SU-DHL-6 (cell line): ENCODE measurements around the gene GOPC.

Source experiments
- H2AFZ ChIP-seq: fragments of 200-600 bp; sonication (generic); 2 replicates; pipeline ENCODE4 v1.6.1; 2014; ENCODE audit warnings: low read depth, mild to moderate bottlenecking, moderate library complexity, mixed read lengths, antibody characterized with exemption, low read length; ENCODE audit not compliant: severe bottlenecking
- H3F3A ChIP-seq: fragments of 200-600 bp; shearing (Covaris generic); 2 replicates; pipeline ENCODE4 v1.6.0; 2016; ENCODE audit warnings: antibody characterized with exemption, mild to moderate bottlenecking; ENCODE audit not compliant: insufficient read depth
- H3K27ac ChIP-seq: fragments of 200-600 bp; sonication (generic); 2 replicates; pipeline ENCODE4 v1.5.1; 2016; ENCODE audit warnings: low read depth, mild to moderate bottlenecking, low read length, moderate library complexity, mixed read lengths
- H3K27me3 ChIP-seq: fragments of 200-600 bp; sonication (generic), shearing (Covaris generic); 2 replicates; pipeline ENCODE4 v1.6.0; 2014; ENCODE audit warnings: mild to moderate bottlenecking, low read length
- H3K36me3 ChIP-seq: fragments of 200-600 bp; sonication (generic); 2 replicates; pipeline ENCODE4 v1.6.1; 2014; ENCODE audit warnings: mild to moderate bottlenecking, low read length, mixed read lengths
- H3K4me2 ChIP-seq: fragments of 300-600, 200-600 bp; shearing (Covaris generic), sonication (generic); 2 replicates; pipeline ENCODE4 v1.6.0; 2014; ENCODE audit warnings: low read length, low read depth, mild to moderate bottlenecking; ENCODE audit not compliant: poor library complexity, severe bottlenecking
- H3K4me3 ChIP-seq: fragments of 200-600 bp; sonication (generic); 2 replicates; pipeline ENCODE4 v1.5.1; 2014; ENCODE audit warnings: antibody characterized with exemption, low read length, mild to moderate bottlenecking, mixed read lengths; ENCODE audit not compliant: insufficient read depth, poor library complexity, severe bottlenecking
- H3K79me2 ChIP-seq: fragments of 200-600 bp; sonication (generic); 2 replicates; pipeline ENCODE4 v1.6.1; 2014; ENCODE audit warnings: mild to moderate bottlenecking, low read length, moderate library complexity; ENCODE audit not compliant: insufficient read depth
- H3K9ac ChIP-seq: fragments of 200-600 bp; sonication (generic); 2 replicates; pipeline ENCODE4 v1.7.0; 2014; ENCODE audit warnings: mild to moderate bottlenecking, low read length
- H3K9me2 ChIP-seq: fragments of 200-600 bp; sonication (generic); replicated peaks from 2 replicates; pipeline ENCODE4 v1.6.1; 2014; ENCODE audit warnings: low read length; ENCODE audit not compliant: insufficient read depth
- H3K9me3 ChIP-seq: fragments of 200-600 bp; sonication (generic); 2 replicates; pipeline ENCODE4 v1.6.1; 2014; ENCODE audit warnings: low read length, mixed read lengths; ENCODE audit not compliant: insufficient read depth
- H4K20me1 ChIP-seq: fragments of 200-600 bp; sonication (generic); 2 replicates; pipeline ENCODE4 v1.6.1; 2014; ENCODE audit warnings: low read depth, mild to moderate bottlenecking, antibody characterized with exemption, low read length, moderate library complexity, mixed read lengths
- EZH2phosphoT487 ChIP-seq: fragments of 200-600 bp; sonication (generic), shearing (Covaris generic); conservative IDR thresholded peaks from 2 replicates; pipeline ENCODE4 v1.6.1; 2018; ENCODE audit warnings: mild to moderate bottlenecking, antibody characterized with exemption, low read length, moderate library complexity, mixed read lengths
- TF ChIP-seq, protein P1 (sequence below): fragments of 200-600 bp; sonication (generic); IDR thresholded peaks from one replicate; pipeline ENCODE4 v1.5.1; 2017; ENCODE audit warnings: antibody characterized with exemption, mild to moderate bottlenecking, low read length, moderate library complexity; ENCODE audit not compliant: insufficient read depth, poor library complexity, severe bottlenecking

GOPC gene

DNA sequence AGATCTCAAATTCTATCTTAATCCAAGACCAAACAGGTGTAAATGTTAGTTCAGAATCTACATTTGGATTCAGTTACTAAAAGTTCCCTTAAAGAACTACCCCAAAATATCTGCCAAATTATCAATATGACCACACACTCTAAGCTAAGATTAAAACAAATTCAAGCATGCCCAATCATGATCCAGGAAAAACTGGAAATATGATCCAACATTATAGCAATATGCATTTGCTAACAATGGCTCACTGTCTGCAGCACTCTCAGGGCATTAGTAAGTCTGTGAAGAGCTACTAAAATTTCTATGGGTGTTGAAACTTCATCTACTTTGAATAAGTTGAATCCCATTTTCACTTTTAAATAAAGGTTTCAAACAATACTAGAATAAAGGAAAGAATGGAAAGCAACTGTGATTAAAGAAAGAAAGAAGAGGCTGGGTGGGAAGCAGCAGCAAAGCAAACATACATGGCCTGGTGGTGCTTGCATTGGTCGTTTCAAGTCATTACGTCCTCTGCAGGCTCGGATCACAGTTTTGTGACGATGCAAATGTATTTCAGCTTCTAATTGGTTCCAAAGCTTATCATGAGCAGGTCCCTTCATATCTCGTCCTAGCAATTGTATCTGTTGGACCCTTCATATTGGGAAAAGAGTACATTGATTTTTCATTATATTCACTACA is 29.2 kb downstream of the GOPC start:
- no peaks in the 10 kb centered on the region for H3K9me3 ChIP-seq
- peaks cover 2% of the 10 kb centered on the region; the same call in 1 of the 2 replicates for H4K20me1 ChIP-seq
- no peak overlapping the region for H3K4me2 ChIP-seq
- no peak overlapping the region for H3K27ac ChIP-seq
- no peaks in the 10 kb centered on the region for H3K27me3 ChIP-seq
- H3K79me2 ChIP-seq: 0 out of 2 replicates have a peak, but pooled peaks cover 11% of the 10 kb centered on the region
- H3K9me2 ChIP-seq: no peaks in the 10 kb centered on the region
- H3K9ac ChIP-seq: no peak overlapping the region
- H2AFZ ChIP-seq: no peak overlapping the region
- no peaks in the 10 kb centered on the region for H3F3A ChIP-seq
- no peak overlapping the region for H3K4me3 ChIP-seq
- TF ChIP-seq, protein P1, sequence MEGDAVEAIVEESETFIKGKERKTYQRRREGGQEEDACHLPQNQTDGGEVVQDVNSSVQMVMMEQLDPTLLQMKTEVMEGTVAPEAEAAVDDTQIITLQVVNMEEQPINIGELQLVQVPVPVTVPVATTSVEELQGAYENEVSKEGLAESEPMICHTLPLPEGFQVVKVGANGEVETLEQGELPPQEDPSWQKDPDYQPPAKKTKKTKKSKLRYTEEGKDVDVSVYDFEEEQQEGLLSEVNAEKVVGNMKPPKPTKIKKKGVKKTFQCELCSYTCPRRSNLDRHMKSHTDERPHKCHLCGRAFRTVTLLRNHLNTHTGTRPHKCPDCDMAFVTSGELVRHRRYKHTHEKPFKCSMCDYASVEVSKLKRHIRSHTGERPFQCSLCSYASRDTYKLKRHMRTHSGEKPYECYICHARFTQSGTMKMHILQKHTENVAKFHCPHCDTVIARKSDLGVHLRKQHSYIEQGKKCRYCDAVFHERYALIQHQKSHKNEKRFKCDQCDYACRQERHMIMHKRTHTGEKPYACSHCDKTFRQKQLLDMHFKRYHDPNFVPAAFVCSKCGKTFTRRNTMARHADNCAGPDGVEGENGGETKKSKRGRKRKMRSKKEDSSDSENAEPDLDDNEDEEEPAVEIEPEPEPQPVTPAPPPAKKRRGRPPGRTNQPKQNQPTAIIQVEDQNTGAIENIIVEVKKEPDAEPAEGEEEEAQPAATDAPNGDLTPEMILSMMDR: no peak
- TF ChIP-seq EZH2phosphoT487: no peak
- H3K36me3 ChIP-seq: peaks cover 82% of the 10 kb centered on the region

DNA sequence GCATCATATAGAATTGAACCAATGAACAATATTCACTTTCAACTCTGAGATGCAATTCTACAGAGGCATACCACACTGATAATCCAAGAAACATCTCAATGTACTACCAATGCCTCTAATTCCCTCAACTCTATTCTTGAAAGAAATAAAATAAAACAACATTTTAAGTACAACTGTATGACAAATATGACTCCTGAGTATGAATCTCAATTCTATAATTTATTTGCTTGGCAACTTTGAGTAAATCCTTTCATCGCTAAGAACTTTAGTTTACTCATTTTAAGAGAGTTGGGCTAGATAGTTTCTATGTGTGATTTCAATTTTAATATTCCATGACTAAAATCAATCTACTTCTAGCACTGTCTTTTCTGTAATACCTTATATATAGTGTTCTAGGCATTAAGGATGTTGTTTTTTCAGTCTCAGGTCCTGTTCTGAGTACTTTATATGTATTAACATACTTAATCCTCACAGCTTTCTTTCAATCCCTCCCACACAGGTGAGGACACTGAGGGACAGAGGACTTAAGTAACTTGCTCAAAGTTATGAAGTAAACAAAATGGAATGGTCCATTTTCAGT is 33.4 kb downstream of the GOPC start:
- TF ChIP-seq, protein P1: no peak
- no peak for TF ChIP-seq EZH2phosphoT487
- H3K36me3 ChIP-seq: peaks cover 85% of the 10 kb centered on the region

DNA sequence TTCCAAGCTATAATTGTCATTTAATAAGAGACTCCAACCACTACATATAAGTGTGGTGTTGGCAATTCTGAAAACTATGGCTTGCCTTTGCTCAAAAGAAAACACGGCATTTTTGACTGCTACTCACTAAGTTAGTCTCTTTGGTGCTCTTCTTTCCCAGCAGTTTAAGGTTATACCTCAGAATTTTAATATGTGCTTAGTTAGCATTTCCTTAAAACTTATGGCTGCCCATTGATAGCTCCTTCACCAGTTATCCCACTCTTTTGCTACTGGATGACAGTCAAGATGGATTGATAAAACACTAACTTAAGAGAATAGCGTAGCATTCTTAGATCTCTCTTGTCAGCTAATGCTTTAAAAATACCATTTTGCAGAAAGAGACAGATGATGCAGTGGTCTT is 34.1 kb downstream of the GOPC start:
- Histone ChIP-seq H3F3A (peaks cover 3% of the 10 kb centered on the region; the same call in 1 of the 2 replicates), H4K20me1 (peaks cover 2% of the 10 kb centered on the region; the same call in 1 of the 2 replicates), H2AFZ (no peak overlapping the region), H3K27ac (no peak overlapping the region), H3K9me3 (no peaks in the 10 kb centered on the region), H3K36me3 (peaks cover 84% of the 10 kb centered on the region), H3K9me2 (no peaks in the 10 kb centered on the region), H3K27me3 (no peaks in the 10 kb centered on the region), H3K4me2 (no peak overlapping the region), H3K4me3 (no peak overlapping the region), H3K79me2 (0 out of 2 replicates have a peak, but pooled peaks cover 11% of the 10 kb centered on the region), H3K9ac (no peak overlapping the region)
- TF ChIP-seq, protein P1: no peak
- TF ChIP-seq EZH2phosphoT487: no peak

More for the DNA sequence above, 33.4 kb downstream of the GOPC start:
- Histone ChIP-seq H4K20me1 (peaks cover 2% of the 10 kb centered on the region; the same call in 1 of the 2 replicates), H3K4me3 (no peak overlapping the region), H3K4me2 (no peak overlapping the region), H2AFZ (no peak overlapping the region), H3K9me2 (no peaks in the 10 kb centered on the region), H3K9ac (no peak overlapping the region), H3K27me3 (no peaks in the 10 kb centered on the region), H3K9me3 (no peaks in the 10 kb centered on the region), H3K27ac (no peak overlapping the region), H3F3A (peaks cover 3% of the 10 kb centered on the region; the same call in 1 of the 2 replicates), H3K79me2 (0 out of 2 replicates have a peak, but pooled peaks cover 11% of the 10 kb centered on the region)
